HG02588 (cell line): ENCODE measurements around the gene NEU4.
"Not testable (repeated sequence)": the region's sequence is repeated elsewhere in the genome, so short reads cannot be mapped to it uniquely, and the experiment has no call there.

Experiments used
- ATAC-seq: cut with Tn5 transposase; IDR thresholded peaks from one replicate; pipeline ENCODE4 v1.9.1; 2021; ENCODE audit warnings: mild to moderate bottlenecking, moderate library complexity; ENCODE audit not compliant: unreplicated experiment

The NEU4 gene

GRCh38 chr2:241811952-241812729 is 3.1 kb downstream of the NEU4 start:
- no peak for ATAC-seq

GRCh38 chr2:241812730-241813643 is 4.0 kb downstream of the NEU4 start:
- no peak for ATAC-seq

- no peak for ATAC-seq
Measured at GRCh38 chr2:241813644-241814392, 4.8 kb downstream of the NEU4 start.

- ATAC-seq = no peak
Measured at GRCh38 chr2:241814393-241814642, 5.3 kb downstream of the NEU4 start.

GRCh38 chr2:241814643-241815476 is 5.9 kb downstream of the NEU4 start:
- ATAC-seq = no peak

- ATAC-seq = no peak
Measured at GRCh38 chr2:241815477-241816430, 6.8 kb downstream of the NEU4 start.

GRCh38 chr2:241816431-241817121 is 7.6 kb downstream of the NEU4 start:
- ATAC-seq = no peak

GRCh38 chr2:241817126-241817820 is 8.3 kb downstream of the NEU4 start:
- no peak for ATAC-seq

GRCh38 chr2:241817821-241818215 is 8.8 kb downstream of the NEU4 start:
- not testable (repeated sequence) for ATAC-seq

- no peak for ATAC-seq
Measured at GRCh38 chr2:241818229-241818942, 9.4 kb downstream of the NEU4 start.

GRCh38 chr2:241818943-241819270 is 9.9 kb downstream of the NEU4 start:
- no peak for ATAC-seq

GRCh38 chr2:241819947-241820624 is 11.1 kb downstream of the NEU4 start:
- not testable (repeated sequence) for ATAC-seq

- no peak for ATAC-seq
Measured at GRCh38 chr2:241820625-241821384, 11.8 kb downstream of the NEU4 start.

GRCh38 chr2:241821460-241822263 is 12.7 kb downstream of the NEU4 start:
- ATAC-seq = no peak

- ATAC-seq = no peak
Measured at GRCh38 chr2:241822264-241822623, 13.3 kb downstream of the NEU4 start.
